Mucosa of stomach (tissue), 1 donor: Measurements from ENCODE around the gene DPH6.
"Not testable (repeated sequence)": the region's sequence is repeated elsewhere in the genome, so short reads cannot be mapped to it uniquely, and the experiment has no call there.

Experiments
- H3K27me3 ChIP-seq: one replicate; pipeline ENCODE4 v1.7.0; 2013; ENCODE audit warnings: mild to moderate bottlenecking, low read length; ENCODE audit not compliant: control insufficient read depth, insufficient read depth
- H3K36me3 ChIP-seq: one replicate; pipeline ENCODE4 v1.7.0; 2013; ENCODE audit warnings: low read length; ENCODE audit not compliant: control insufficient read depth, insufficient read depth
- H3K4me1 ChIP-seq: one replicate; pipeline ENCODE4 v1.7.0; 2013; ENCODE audit warnings: mild to moderate bottlenecking, low read length; ENCODE audit not compliant: control insufficient read depth, insufficient read depth
- H3K4me3 ChIP-seq: one replicate; pipeline ENCODE4 v1.7.0; 2013; ENCODE audit warnings: low read length
- H3K9ac ChIP-seq: one replicate; pipeline ENCODE4 v1.7.0; 2013; ENCODE audit warnings: mild to moderate bottlenecking, low read length, moderate library complexity
- H3K9me3 ChIP-seq: one replicate; pipeline ENCODE4 v1.7.0; 2013; ENCODE audit warnings: mild to moderate bottlenecking, low read length, moderate library complexity; ENCODE audit not compliant: control insufficient read depth
- donor health status: Pancreatic carcinoma.

Gene DPH6

DNA sequence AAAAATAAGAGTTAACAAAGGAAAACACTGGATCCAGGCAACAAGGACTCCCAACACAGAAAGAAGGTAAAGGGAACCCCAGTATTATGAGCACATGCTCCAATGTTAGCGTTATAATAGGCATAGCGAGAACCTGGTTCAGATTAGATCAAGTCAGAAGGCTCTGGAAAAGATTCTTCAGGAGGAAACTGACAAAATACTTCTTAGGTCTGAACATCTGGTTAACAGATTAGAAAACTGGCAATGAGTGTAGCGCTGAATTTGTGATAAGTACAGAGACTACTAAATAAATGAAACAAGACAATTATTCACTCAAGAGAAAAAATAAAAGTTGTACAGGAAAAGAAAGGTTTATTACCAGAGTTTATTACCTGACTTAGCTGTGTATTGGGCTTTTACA lies 146.1 kb downstream of the DPH6 start:
- Histone ChIP-seq H3K4me3 (no peak overlapping the region), H3K4me1 (no peaks in the 10 kb centered on the region), H3K27me3 (no peaks in the 10 kb centered on the region), H3K36me3 (no peaks in the 10 kb centered on the region), H3K9me3 (no peaks in the 10 kb centered on the region), H3K9ac (no peak overlapping the region)

DNA sequence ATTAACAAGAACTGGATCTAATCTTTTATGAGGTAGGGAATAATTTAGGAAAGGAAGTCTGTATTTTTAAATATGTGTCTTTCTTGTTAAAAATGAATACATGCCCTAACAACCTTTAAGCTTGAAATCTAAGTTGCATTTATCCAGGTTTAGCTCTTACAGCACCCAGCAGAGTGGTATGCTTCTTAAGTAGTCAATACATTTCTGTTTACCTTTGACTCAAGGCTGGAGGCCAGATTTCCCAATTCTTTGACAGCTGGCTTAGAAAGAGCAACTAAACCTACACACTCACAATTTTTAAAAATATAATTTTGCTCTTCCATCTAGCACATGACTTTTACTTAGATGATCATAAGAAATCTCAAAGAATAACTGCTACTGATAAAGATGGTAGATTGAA lies 148.9 kb downstream of the DPH6 start:
- no peaks in the 10 kb centered on the region for H3K4me1 ChIP-seq
- no peaks in the 10 kb centered on the region for H3K9me3 ChIP-seq
- H3K36me3 ChIP-seq: no peaks in the 10 kb centered on the region

DNA sequence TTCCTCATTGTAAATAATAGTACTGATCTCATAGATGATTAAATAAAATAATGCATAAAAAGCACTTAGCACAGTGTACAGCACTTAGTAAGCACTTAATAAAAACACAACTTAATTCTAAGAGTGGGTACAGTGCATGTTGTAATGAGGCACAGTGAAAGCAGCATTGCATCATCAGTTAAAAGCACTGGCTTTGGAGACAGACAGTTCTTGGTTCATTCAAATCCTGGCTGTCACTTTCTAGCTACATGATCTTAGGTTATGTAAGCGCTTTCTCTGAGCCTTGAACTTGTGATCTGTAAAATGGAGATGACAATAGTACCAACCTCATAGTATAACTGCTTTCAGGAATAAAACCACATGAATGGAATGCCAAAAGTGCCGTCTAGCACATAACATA lies 151.5 kb downstream of the DPH6 start:
- Histone ChIP-seq H3K27me3 (no peaks in the 10 kb centered on the region), H3K9me3 (no peaks in the 10 kb centered on the region), H3K36me3 (no peaks in the 10 kb centered on the region), H3K4me1 (no peaks in the 10 kb centered on the region), H3K9ac (no peak overlapping the region), H3K4me3 (no peak overlapping the region)

More for the DNA sequence above, 148.9 kb downstream of the DPH6 start:
- no peaks in the 10 kb centered on the region for H3K27me3 ChIP-seq
- H3K4me3 ChIP-seq: no peak overlapping the region
- H3K9ac ChIP-seq: no peak overlapping the region

DNA sequence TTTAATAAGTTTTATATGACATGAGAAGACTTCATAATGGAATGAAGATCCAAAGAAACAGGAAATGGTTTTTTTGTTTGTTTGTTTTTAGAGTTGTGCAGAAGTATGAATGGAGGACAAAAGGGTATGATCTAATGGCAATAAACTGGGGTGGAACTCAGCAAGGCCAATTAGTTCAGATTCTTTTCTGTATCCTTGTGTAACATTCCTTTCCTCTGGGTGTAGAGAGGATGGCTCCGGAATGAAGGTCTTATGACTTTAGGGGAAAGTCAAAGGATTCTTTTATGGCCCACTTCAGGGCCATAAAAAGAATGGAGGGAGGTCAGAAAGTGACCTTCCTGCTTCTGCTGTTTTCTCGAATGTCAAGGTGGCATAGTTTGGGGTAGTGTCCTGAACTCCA lies 152.6 kb downstream of the DPH6 start:
- Histone ChIP-seq H3K4me3 (no peak overlapping the region), H3K9me3 (no peaks in the 10 kb centered on the region), H3K27me3 (no peaks in the 10 kb centered on the region), H3K4me1 (no peaks in the 10 kb centered on the region), H3K9ac (no peak overlapping the region), H3K36me3 (no peaks in the 10 kb centered on the region)

DNA sequence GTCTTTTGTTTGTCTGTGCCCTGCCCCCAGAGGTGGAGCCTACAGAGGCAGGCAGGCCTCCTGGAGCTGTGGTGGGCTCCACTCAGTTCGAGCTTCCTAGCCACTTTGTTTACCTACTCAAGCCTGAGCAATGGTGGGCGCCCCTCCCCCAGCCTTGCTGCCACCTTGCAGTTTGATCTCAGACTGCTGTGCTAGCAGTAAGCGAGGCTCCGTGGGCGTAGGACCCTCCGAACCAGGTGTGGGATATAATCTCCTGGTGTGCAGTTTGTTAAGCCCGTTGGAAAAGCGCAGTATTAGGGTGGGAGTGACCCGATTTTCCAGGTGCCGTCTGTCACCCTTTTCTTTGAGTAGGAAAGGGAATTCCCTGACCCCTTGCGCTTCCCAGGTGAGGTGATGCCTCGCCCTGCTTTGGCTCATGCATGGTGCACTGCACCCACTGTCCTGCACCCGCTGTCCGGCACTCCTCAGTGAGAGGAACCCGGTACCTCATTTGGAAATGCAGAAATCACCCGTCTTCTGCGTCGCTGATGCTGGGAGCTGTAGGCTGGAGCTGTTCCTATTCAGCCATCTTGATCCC lies 154.5 kb downstream of the DPH6 start:
- H3K9ac ChIP-seq, H3K36me3 ChIP-seq: not testable (repeated sequence)

DNA sequence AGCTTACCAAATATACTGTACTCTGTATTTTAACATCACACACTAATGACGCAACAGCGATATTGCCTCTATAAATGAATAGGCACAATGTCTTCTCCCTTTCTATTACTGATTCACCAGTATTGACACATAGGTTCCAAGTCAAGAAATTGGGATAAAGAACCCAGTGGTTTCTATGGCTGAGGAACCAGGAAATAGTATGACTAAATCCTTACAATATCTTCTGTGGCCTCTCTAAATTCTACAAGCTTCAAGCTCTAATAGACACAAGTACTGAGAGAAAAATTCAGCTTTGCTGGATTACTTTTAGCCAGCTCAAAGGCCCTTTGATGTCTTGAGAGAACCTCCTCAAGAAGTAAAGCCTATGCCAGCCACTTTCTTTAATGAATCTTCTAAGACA lies 162.5 kb downstream of the DPH6 start:
- Histone ChIP-seq H3K4me3 (no peak overlapping the region), H3K9ac (no peak overlapping the region), H3K4me1 (no peaks in the 10 kb centered on the region), H3K9me3 (no peaks in the 10 kb centered on the region), H3K27me3 (no peaks in the 10 kb centered on the region), H3K36me3 (no peaks in the 10 kb centered on the region)

More for the DNA sequence above, 154.5 kb downstream of the DPH6 start:
- H3K9me3 ChIP-seq, H3K4me3 ChIP-seq, H3K4me1 ChIP-seq, H3K27me3 ChIP-seq: not testable (repeated sequence)

DNA sequence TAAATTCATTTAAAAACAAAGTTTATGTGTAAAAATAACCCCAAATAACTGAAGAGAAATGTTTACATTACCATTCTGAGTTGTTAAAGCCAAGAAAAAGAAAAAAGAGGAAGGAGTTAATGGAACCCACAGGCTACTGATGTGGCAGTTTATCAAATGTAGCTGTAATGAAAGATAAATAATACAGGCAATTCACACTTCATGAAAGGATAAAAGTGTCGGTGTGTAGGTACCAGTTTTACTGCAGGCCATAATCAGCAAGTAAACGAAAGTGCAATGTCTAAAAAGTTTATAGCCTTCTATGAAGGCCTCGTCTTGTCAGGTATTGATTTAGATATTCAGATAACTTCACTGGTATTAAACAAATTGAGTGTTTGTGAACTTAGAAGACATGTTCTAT lies 164.6 kb downstream of the DPH6 start:
- Histone ChIP-seq H3K36me3 (no peaks in the 10 kb centered on the region), H3K4me3 (no peak overlapping the region), H3K27me3 (no peaks in the 10 kb centered on the region), H3K9ac (no peak overlapping the region), H3K4me1 (no peaks in the 10 kb centered on the region), H3K9me3 (no peaks in the 10 kb centered on the region)

DNA sequence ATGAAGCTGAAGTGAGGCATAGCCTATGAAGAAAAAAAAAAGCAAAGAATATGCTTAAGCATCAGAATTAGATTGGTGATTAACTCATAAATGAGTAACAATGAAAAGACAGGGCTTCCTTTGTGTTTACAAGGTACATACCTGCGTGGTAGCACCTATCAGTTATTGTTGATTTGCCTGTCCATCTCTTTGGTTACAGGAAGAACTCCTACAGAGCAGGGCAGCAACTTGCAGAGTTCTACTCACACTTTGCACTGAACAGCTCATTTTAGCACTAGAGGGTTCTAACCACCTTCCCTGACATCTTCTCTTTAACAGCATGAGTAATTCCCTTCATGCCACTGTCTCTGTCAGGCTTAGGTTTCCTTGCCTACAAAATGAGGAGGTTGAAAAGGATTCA lies 166.0 kb downstream of the DPH6 start:
- Histone ChIP-seq H3K9me3 (no peaks in the 10 kb centered on the region), H3K27me3 (no peaks in the 10 kb centered on the region), H3K4me1 (no peaks in the 10 kb centered on the region)

DNA sequence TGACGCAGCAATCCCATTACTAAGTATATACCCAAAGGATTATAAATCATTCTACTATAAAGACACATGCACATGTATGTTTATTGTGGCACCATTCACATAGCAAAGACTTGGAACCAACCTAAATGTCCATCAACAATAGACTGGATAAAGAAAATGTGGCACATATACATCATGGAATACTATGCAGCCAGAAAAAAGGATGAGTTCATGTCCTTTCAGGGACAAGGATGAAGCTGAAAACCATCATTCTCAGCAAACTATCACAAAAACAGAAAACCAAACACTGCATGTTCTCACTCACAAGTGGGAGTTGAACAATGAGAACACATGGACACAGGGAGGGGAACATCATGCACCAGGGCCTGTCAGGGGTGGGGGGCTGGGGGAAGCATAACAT lies 167.5 kb downstream of the DPH6 start:
- H3K4me3 ChIP-seq, H3K36me3 ChIP-seq, H3K9ac ChIP-seq, H3K9me3 ChIP-seq, H3K4me1 ChIP-seq, H3K27me3 ChIP-seq: not testable (repeated sequence)

More for the DNA sequence above, 166.0 kb downstream of the DPH6 start:
- H3K4me3 ChIP-seq: no peak overlapping the region
- H3K36me3 ChIP-seq: no peaks in the 10 kb centered on the region
- no peak overlapping the region for H3K9ac ChIP-seq

DNA sequence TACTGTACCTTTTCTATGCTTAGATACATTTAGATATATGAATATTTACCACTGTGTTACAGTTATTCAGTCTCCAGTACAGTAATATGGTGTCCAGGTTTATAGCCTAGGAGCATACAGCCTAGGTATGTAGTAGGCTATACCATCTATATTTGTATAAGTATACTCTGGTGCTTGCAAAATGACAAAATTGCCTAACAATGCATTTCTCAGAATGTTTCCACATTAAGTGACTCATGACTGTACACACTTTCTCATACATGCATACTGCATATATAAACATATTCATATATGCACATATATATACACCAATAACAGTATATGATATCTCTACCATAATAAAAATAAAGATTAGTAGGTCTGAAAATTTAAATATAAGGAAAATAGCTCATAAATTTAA lies 169.3 kb downstream of the DPH6 start:
- Histone ChIP-seq H3K9ac (no peak overlapping the region), H3K36me3 (no peaks in the 10 kb centered on the region), H3K4me1 (no peaks in the 10 kb centered on the region), H3K27me3 (no peaks in the 10 kb centered on the region), H3K9me3 (no peaks in the 10 kb centered on the region), H3K4me3 (no peak overlapping the region)

DNA sequence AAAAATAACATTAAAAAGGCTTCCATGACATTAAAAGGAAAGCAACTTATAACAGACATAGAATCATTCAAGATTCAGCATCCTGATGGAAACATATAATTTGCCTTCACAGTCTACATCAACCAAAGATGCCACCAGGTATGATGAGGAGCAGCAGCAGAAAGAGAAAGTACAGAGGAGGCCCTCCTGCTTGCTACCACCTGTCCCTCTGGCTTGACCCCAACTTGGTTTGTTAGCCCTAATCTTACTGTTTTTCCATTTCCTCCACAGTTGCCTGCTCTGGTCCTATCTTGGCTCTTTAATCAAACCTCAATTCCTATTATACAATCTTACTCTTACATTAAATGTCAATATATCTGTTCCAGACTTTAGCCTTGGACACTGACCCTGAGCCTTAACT lies 171.3 kb downstream of the DPH6 start:
- no peaks in the 10 kb centered on the region for H3K9me3 ChIP-seq
- H3K9ac ChIP-seq: no peak overlapping the region
- no peaks in the 10 kb centered on the region for H3K27me3 ChIP-seq
- no peaks in the 10 kb centered on the region for H3K4me1 ChIP-seq
- H3K4me3 ChIP-seq: no peak overlapping the region
- H3K36me3 ChIP-seq: no peaks in the 10 kb centered on the region

DNA sequence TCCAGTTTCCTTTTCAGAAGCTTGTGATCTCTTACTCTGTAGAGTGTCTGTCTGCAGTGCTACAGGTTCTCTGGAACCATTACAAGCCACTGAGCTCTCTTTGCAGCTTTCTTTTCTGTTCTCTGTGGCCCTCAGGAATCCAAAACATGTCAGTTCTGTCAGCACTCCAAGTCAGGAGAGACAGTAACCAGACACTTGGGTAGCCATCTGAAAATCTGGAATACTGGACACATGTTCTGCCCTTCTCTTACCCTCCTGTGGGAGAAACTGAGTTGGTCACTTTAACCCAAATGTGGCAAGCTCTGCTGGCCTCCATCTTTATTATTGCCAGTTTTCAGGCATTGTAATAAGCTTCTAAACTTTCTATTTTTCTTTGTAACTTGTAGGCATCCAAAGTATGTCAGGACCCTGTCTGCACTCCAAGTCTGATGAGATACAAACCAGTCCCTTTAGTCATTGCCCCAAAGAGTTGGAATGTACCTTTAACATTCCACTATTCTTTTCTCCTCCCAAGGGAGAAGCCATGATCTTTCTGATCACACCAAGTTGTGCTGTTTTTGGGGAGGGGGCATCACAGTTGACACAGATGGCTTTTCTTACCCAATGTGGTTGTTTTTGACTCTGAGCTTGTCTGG lies 183.7 kb downstream of the DPH6 start:
- no peak overlapping the region for H3K4me3 ChIP-seq
- H3K9me3 ChIP-seq: no peaks in the 10 kb centered on the region
- no peaks in the 10 kb centered on the region for H3K27me3 ChIP-seq

DNA sequence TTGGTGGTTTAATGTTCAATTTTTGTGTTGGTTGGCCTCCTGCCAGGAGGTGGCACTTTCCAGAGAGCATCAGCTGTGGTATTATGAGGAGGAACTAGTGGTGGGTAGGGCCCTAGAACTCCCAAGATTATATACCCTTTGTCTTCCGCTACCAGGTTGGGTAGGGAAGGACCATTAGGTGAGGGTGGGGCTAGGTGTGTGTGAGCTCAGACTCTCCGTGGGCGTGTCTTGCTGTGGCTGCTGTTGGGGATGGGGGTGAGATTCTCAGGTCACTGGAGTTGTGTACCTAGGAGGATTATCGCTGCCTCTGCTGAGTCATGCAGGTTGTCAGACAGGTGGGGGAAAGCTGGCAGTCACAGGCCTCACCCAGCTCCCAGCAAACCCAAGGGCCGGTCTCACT lies 187.1 kb downstream of the DPH6 start:
- Histone ChIP-seq H3K4me3 (no peak overlapping the region), H3K27me3 (no peaks in the 10 kb centered on the region), H3K36me3 (no peaks in the 10 kb centered on the region), H3K4me1 (no peaks in the 10 kb centered on the region), H3K9me3 (no peaks in the 10 kb centered on the region), H3K9ac (no peak overlapping the region)

More for the DNA sequence above, 183.7 kb downstream of the DPH6 start:
- Histone ChIP-seq H3K36me3 (no peaks in the 10 kb centered on the region), H3K4me1 (no peaks in the 10 kb centered on the region), H3K9ac (no peak overlapping the region)
